A673 (cell line): ENCODE data around the gene ANKS1B.
"Not testable (repeated sequence)": the region's sequence is repeated elsewhere in the genome, so short reads cannot be mapped to it uniquely, and the experiment has no call there.

Experiments used
- EZH2 ChIP-seq: fragments of 200-600 bp; sonication (generic); IDR thresholded peaks from 2 replicates; pipeline ENCODE4 v1.6.1; 2017; ENCODE audit warnings: borderline replicate concordance, low read depth, mild to moderate bottlenecking, mixed read lengths, antibody characterized with exemption, low read length; ENCODE audit not compliant: poor library complexity, severe bottlenecking
- TF ChIP-seq, protein P1 (sequence below): fragments of 300-800, 200-600 bp; sonication (generic); conservative IDR thresholded peaks from 2 replicates; pipeline ENCODE4 v1.5.1; 2017; ENCODE audit warnings: low read depth, mild to moderate bottlenecking, antibody characterized with exemption, low read length, moderate library complexity, mixed read lengths

- TF ChIP-seq, protein P1, sequence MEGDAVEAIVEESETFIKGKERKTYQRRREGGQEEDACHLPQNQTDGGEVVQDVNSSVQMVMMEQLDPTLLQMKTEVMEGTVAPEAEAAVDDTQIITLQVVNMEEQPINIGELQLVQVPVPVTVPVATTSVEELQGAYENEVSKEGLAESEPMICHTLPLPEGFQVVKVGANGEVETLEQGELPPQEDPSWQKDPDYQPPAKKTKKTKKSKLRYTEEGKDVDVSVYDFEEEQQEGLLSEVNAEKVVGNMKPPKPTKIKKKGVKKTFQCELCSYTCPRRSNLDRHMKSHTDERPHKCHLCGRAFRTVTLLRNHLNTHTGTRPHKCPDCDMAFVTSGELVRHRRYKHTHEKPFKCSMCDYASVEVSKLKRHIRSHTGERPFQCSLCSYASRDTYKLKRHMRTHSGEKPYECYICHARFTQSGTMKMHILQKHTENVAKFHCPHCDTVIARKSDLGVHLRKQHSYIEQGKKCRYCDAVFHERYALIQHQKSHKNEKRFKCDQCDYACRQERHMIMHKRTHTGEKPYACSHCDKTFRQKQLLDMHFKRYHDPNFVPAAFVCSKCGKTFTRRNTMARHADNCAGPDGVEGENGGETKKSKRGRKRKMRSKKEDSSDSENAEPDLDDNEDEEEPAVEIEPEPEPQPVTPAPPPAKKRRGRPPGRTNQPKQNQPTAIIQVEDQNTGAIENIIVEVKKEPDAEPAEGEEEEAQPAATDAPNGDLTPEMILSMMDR = not testable (repeated sequence)
- TF ChIP-seq EZH2 = not testable (repeated sequence)
Observed at GRCh38 chr12:99719411-99720082, 265.2 kb downstream of the ANKS1B start.
